GM12878 (cell line): ENCODE results near the gene ADA. TPM values are rescaled to one million over a fixed set of nuclear protein-coding genes. Genes with fewer than 3 reads are reported as not detected.

ENCODE experiments used
- ATAC-seq: fragments of 200-7000 bp; cut with Tn5 transposase; 3 replicates; pipeline ENCODE4 v1.9.1; 2020; ENCODE audit warnings: mild to moderate bottlenecking, moderate library complexity
- BruUV-seq: library from RNA; stranded (reverse); fragments of 400-500 nt; replicated peaks from 2 replicates; lab custom pipeline; 2021; lab: Mats Ljungman, UMichigan
- CTCF ChIA-PET: fragments of 300-600 bp; sonication (Branson Sonifier 250); formaldehyde crosslinking; extraction: SDS; loops from one replicate; lab custom pipeline; 2021; ENCODE audit warnings: inconsistent platforms; lab: Yijun Ruan, JAX
- POLR2A ChIA-PET: fragments of 350-600 bp; formaldehyde crosslinking; extraction: SDS; loops from one replicate; lab custom pipeline; 2021; ENCODE audit warnings: inconsistent platforms; lab: Charles Lee
- RAD21 ChIA-PET: fragments of 300-600 bp; sonication (Branson Sonifier 250); formaldehyde crosslinking; loops from one replicate; lab custom pipeline; 2023; ENCODE audit warnings: antibody characterized with exemption; ENCODE audit not compliant: unreplicated experiment; lab: Charles Lee
- SMC1A ChIA-PET: fragments of 300-600 bp; sonication (Branson Sonifier 250); formaldehyde crosslinking; loops from one replicate; lab custom pipeline; 2023; ENCODE audit not compliant: unreplicated experiment, uncharacterized antibody; lab: Charles Lee
- DNase-seq: peaks from one replicate; pipeline ENCODE4 v3.0.0-alpha.2; 2011; ENCODE audit warnings: low read depth, low spot score
- FAIRE-seq: peaks from 3 replicates; lab custom pipeline; 2011; peaks lifted over from hg19 to GRCh38; lab: Jason Lieb, UNC
- H2AFZ ChIP-seq: 2 replicates; pipeline ENCODE4 v1.6.0; 2011; ENCODE audit warnings: low read depth, low read length, control low read depth; ENCODE audit not compliant: control insufficient read depth
- H3K27ac ChIP-seq: 2 replicates; pipeline ENCODE4 v1.5.1; 2011; ENCODE audit warnings: control low read depth; ENCODE audit not compliant: control insufficient read depth, insufficient read depth
- H3K27me3 ChIP-seq, 2 experiments: replicated peaks in 1 of 2; 2 replicates each; pipeline versions ENCODE4 v1.6.0 to v1.6.1; 2011; ENCODE audit warnings: low read length in 1 of 2; ENCODE audit not compliant: control insufficient read depth in 2 of 2, insufficient read depth in 2 of 2
- H3K36me3 ChIP-seq, 2 experiments: 2 replicates each; pipeline ENCODE4 v1.5.1; 2011; ENCODE audit warnings: low read length in 1 of 2; ENCODE audit not compliant: control insufficient read depth in 2 of 2, insufficient read depth in 2 of 2
- H3K4me1 ChIP-seq: 2 replicates; pipeline ENCODE4 v1.6.1; 2011; ENCODE audit warnings: mild to moderate bottlenecking, low read length, moderate library complexity, mixed read lengths; ENCODE audit not compliant: control insufficient read depth, insufficient read depth
- H3K4me2 ChIP-seq: 2 replicates; pipeline ENCODE4 v1.6.0; 2011; ENCODE audit warnings: control low read depth; ENCODE audit not compliant: control insufficient read depth, insufficient read depth
- H3K4me3 ChIP-seq: fragments of 200-600 bp; sonication (generic); 2 replicates; pipeline ENCODE4 v1.5.1; 2016
- H3K79me2 ChIP-seq: 2 replicates; pipeline ENCODE4 v1.6.0; 2011; ENCODE audit warnings: low read length; ENCODE audit not compliant: control insufficient read depth, insufficient read depth
- H3K9ac ChIP-seq: 2 replicates; pipeline ENCODE4 v1.8.0; 2011; ENCODE audit warnings: low read length, control low read depth, mixed read lengths; ENCODE audit not compliant: control insufficient read depth, insufficient read depth
- H3K9me3 ChIP-seq: replicated peaks from 3 replicates; pipeline ENCODE4 v1.5.1; 2011; ENCODE audit warnings: mild to moderate bottlenecking, low read length; ENCODE audit not compliant: control insufficient read depth, insufficient read depth
- H4K20me1 ChIP-seq: 2 replicates; pipeline ENCODE4 v1.6.0; 2011; ENCODE audit not compliant: control insufficient read depth, insufficient read depth
- ATF7 ChIP-seq: fragments of 450-650 bp; IDR thresholded peaks from 2 replicates; pipeline ENCODE4 v1.6.1; 2016; ENCODE audit warnings: low read depth, mild to moderate bottlenecking
- CBFB ChIP-seq: IDR thresholded peaks from 2 replicates; pipeline ENCODE4 v1.6.1; 2016; ENCODE audit warnings: antibody characterized with exemption, low read depth
- CBX5 ChIP-seq: sonication (generic); IDR thresholded peaks from 2 replicates; pipeline ENCODE4 v1.6.1; 2016; ENCODE audit warnings: low read depth, moderate library complexity, mild to moderate bottlenecking, inconsistent platforms
- CREM ChIP-seq: IDR thresholded peaks from 2 replicates; pipeline ENCODE4 v1.6.1; 2014; ENCODE audit warnings: antibody characterized with exemption, low read depth
- EP300 ChIP-seq, 2 experiments: fragments of 150-350 bp in 1 of 2; IDR thresholded peaks; 2 replicates each; pipeline ENCODE4 v1.6.1; 2011 to 2012; ENCODE audit warnings: low read depth in 2 of 2, low read length in 2 of 2, borderline replicate concordance in 1 of 2, improper control_type of control experiment in 1 of 2, inconsistent platforms in 1 of 2; ENCODE audit not compliant: control insufficient read depth in 1 of 2
- EZH2 ChIP-seq: IDR thresholded peaks from 2 replicates; pipeline ENCODE4 v1.6.1; 2012; ENCODE audit warnings: low read depth, mild to moderate bottlenecking, control low read depth, inconsistent platforms, low read length, borderline replicate concordance; ENCODE audit not compliant: control insufficient read depth
- GATAD2B ChIP-seq: fragments of 450-650 bp; conservative IDR thresholded peaks from 2 replicates; pipeline ENCODE4 v1.6.1; 2017; ENCODE audit warnings: low read depth, mild to moderate bottlenecking, moderate library complexity
- IKZF2 ChIP-seq, 2 experiments: fragments of 450-650 bp; IDR thresholded peaks; 2 replicates each; pipeline ENCODE4 v1.6.1; 2017; ENCODE audit warnings: mild to moderate bottlenecking in 2 of 2, moderate library complexity in 2 of 2
- KLF5 ChIP-seq: fragments of 450-650 bp; IDR thresholded peaks from 2 replicates; pipeline ENCODE4 v1.6.1; 2014; ENCODE audit warnings: mild to moderate bottlenecking; ENCODE audit not compliant: partially characterized antibody
- MTA2 ChIP-seq: fragments of 450-650 bp; IDR thresholded peaks from 2 replicates; pipeline ENCODE4 v1.6.1; 2016; ENCODE audit warnings: low read depth, mild to moderate bottlenecking, moderate library complexity
- NFXL1 ChIP-seq: fragments of 450-650 bp; IDR thresholded peaks from 2 replicates; pipeline ENCODE4 v1.6.1; 2017; ENCODE audit warnings: antibody characterized with exemption, mild to moderate bottlenecking, borderline replicate concordance
- NR2F1 ChIP-seq: fragments of 450-650 bp; conservative IDR thresholded peaks from 2 replicates; pipeline ENCODE4 v1.6.1; 2017; ENCODE audit warnings: mild to moderate bottlenecking
- NRF1 ChIP-seq: conservative IDR thresholded peaks from 2 replicates; pipeline ENCODE4 v1.6.1; 2011; ENCODE audit warnings: mild to moderate bottlenecking, low read depth, low read length, improper control_type of control experiment
- RELB ChIP-seq: fragments of 450-650 bp; IDR thresholded peaks from 2 replicates; pipeline ENCODE4 v1.6.1; 2017; ENCODE audit warnings: low read depth, mild to moderate bottlenecking, moderate library complexity
- SREBF2 ChIP-seq: IDR thresholded peaks from 2 replicates; pipeline ENCODE4 v1.6.1; 2012; ENCODE audit warnings: mild to moderate bottlenecking, low read length
- WGBS: methylation state at CpG from one replicate; pipeline ENCODE4 v1.1.6; 2016; ENCODE audit warnings: low lambda C conversion rate; ENCODE audit not compliant: insufficient replicate concordance, insufficient coverage; ENCODE audit errors: missing lambda C conversion rate; 5-methylcytosine and 5-hydroxymethylcytosine counted together
- in situ Hi-C: fragments of 300-500 bp; cut with MboI; formaldehyde crosslinking; loops from 9 replicates; pipeline ENCODE4 v1.14.3; 2018; ENCODE audit warnings: mixed read lengths
- intact Hi-C: fragments of 100-400 bp; cut with micrococcal nuclease; formaldehyde crosslinking; loops from one replicate; pipeline ENCODE4 v1.14.2; 2022; ENCODE audit not compliant: unreplicated experiment
- polyA plus RNA-seq, 11 experiments: library from polyadenylated mRNA; depleted of rRNA in 4 of 11; unstranded in 6 of 11; stranded (reverse) in 5 of 11; fragments of >200 nt; fragmentation: Nextera tagmentation in 4 of 11; fragmentation: Illumina TruSeq in 1 of 11; extraction: Ambion mirVana in 4 of 11; extraction: Trizol in 1 of 11; gene quantifications; 1 replicate in 1 of 11; 2 replicates in 10 of 11; pipeline versions ENCODE4 v1.2.1 to v1.2.3, GENCODE V29; 2011 to 2016; ENCODE audit warnings: inconsistent platforms in 2 of 11, missing spikeins in 2 of 11, low read depth in 1 of 11
- total RNA-seq, 4 experiments: library from RNA; depleted of rRNA in 3 of 4; stranded (reverse); fragments of >200 nt in 3 of 4; fragmentation: Illumina TruSeq in 1 of 4; extraction: Trizol in 1 of 4; gene quantifications; 2 replicates each; pipeline versions ENCODE4 v1.2.1 to v1.2.3, GENCODE V29; 2013 to 2021
- TF ChIP-seq, protein P1 (sequence below): fragments of 450-650 bp; IDR thresholded peaks from 2 replicates; pipeline ENCODE4 v1.6.1; 2018; ENCODE audit warnings: borderline replicate concordance, mild to moderate bottlenecking; ENCODE audit not compliant: partially characterized antibody

Gene ADA
- total and polyA plus RNA-seq, 10 of the 15 experiments (the other 5 are each of a cell fraction or from before 2014, with no cell fraction given): 40.9 to 217 (median 90.8) TPM

DNA sequence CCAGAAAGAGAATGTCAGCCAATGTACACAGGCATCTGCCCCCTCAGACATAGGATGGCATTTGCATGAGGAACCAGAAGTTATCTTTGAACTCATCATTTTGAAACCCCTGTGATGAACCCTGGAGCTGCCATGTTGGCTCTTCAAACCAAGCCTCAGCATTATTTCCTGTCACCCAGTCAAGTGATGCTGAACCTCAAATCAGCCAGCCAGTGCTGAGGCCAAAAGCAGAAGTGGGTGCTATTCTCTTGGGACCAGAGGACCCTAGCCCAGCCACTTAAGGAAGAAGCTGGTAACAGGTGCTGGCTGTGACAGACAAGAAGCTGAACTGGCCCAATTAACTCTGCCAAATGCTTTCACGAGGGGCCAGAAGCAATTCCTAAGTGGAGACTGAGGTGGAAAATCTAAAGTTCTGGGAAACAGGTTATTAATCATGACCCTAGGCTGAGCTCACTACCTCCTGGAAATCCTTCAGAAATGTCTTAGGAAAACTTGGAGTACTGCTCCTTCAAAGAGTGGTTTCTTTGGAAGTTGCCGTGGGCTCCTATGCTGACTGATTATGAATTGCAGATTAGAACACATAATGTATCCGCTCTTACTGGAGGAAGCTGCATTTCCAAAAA is 65.1 kb downstream of the ADA start (continued):
- TF ChIP-seq RELB: peak; percentile 75
- TF ChIP-seq SREBF2: no peak
- TF ChIP-seq NRF1: no peak
- TF ChIP-seq, all 136 proteins: peak for 49

- intact Hi-C loops: loop anchor here (5.0 kb wide), 2 partner anchors 53 to 108 kb away; partner anchors contain the start of gene TTPAL
- no TSS peak for BruUV-seq
- in situ Hi-C loops: no loop called here
- Histone ChIP-seq H3K27ac (peak overlapping the region; percentile 77), H3K79me2 (no peaks in the 10 kb centered on the region), H3K9ac (peak overlapping the region; percentile 36; the same call in 1 of the 2 replicates), H2AFZ (peak overlapping the region; percentile 36), H3K4me2 (peak overlapping the region; percentile 72), H3K36me3 (no peaks in the 10 kb centered on the region), H3K4me3 (peak overlapping the region; percentile 47), H4K20me1 (no peaks in the 10 kb centered on the region), H3K4me1 (peaks cover 80% of the 10 kb centered on the region), H3K27me3 (no peaks in the 10 kb centered on the region), H3K9me3 (no peaks in the 10 kb centered on the region)
- DNase-seq (peak; percentile 73), FAIRE-seq (peak; percentile 13), ATAC-seq (peak; percentile 47)
- WGBS: under 1% methylated on average over 6 of the region's 6 CpGs
- RAD21 ChIA-PET: interaction anchor here (1.4 to 5.4 kb wide), 12 partner anchors 9 to 379 kb away, joined by 3 to 61 read pairs (median 18); partner anchors contain the start of genes ADA and TTPAL
- POLR2A ChIA-PET: interaction anchor here (0.9 to 5.9 kb wide), 8 partner anchors 9 to 68 kb away, joined by 3 to 46 read pairs (median 8); no protein-coding TSS in a partner anchor
- CTCF ChIA-PET: interaction anchor here (0.7 to 5.3 kb wide), 10 partner anchors 9 to 98 kb away, joined by 3 to 67 read pairs (median 11); no protein-coding TSS in a partner anchor
- SMC1A ChIA-PET: interaction anchor here (0.9 to 7.8 kb wide), 13 partner anchors 8 to 100 kb away, joined by 3 to 144 read pairs (median 4); partner anchors contain the start of gene SERINC3
- TF ChIP-seq CBFB: 0 out of 2 replicates have a peak, but pooled peaks have one; percentile 13
- no peak for TF ChIP-seq NFXL1
- TF ChIP-seq IKZF2 (IDR thresholded peaks at IDR 0.05): peak; percentile 87 to 93
- TF ChIP-seq NR2F1: peak; percentile 99
- TF ChIP-seq EZH2: no peak
- 0 out of 2 replicates have a peak, but pooled peaks have one; percentile 14 for TF ChIP-seq ATF7
- TF ChIP-seq MTA2: peak; percentile 41; the same call in 1 of the 2 replicates
- TF ChIP-seq, protein P1, sequence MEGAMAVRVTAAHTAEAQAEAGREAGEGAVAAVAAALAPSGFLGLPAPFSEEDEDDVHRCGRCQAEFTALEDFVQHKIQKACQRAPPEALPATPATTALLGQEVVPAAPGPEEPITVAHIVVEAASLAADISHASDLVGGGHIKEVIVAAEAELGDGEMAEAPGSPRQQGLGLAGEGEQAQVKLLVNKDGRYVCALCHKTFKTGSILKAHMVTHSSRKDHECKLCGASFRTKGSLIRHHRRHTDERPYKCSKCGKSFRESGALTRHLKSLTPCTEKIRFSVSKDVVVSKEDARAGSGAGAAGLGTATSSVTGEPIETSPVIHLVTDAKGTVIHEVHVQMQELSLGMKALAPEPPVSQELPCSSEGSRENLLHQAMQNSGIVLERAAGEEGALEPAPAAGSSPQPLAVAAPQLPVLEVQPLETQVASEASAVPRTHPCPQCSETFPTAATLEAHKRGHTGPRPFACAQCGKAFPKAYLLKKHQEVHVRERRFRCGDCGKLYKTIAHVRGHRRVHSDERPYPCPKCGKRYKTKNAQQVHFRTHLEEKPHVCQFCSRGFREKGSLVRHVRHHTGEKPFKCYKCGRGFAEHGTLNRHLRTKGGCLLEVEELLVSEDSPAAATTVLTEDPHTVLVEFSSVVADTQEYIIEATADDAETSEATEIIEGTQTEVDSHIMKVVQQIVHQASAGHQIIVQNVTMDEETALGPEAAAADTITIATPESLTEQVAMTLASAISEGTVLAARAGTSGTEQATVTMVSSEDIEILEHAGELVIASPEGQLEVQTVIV: no peak
- no peak for TF ChIP-seq KLF5
- no peak for TF ChIP-seq CBX5
- TF ChIP-seq CREM: peak; percentile 72
- peak; percentile 81 for TF ChIP-seq GATAD2B
- TF ChIP-seq EP300 (IDR thresholded peaks at IDR 0.05; ENCODE audit: borderline replicate concordance in 1 of 2, control insufficient read depth in 1 of 2, low read depth in 2 of 2, low read length in 2 of 2): peak in 1 of 2 experiments; percentile 86; a peak in 2 of 4 replicates
Observed at GRCh38 chr20:44585057-44585963, 66.2 kb downstream of the ADA start.
